ENCODE results near the gene UCK1. TPM values are rescaled to one million over a fixed set of nuclear protein-coding genes. Genes with fewer than 3 reads are reported as not detected.
"Not testable (repeated sequence)": the region's sequence is repeated elsewhere in the genome, so short reads cannot be mapped to it uniquely, and the experiment has no call there.

The UCK1 gene
- total RNA-seq, 1 donor from 2014 or later = 23.0 TPM

DNA sequence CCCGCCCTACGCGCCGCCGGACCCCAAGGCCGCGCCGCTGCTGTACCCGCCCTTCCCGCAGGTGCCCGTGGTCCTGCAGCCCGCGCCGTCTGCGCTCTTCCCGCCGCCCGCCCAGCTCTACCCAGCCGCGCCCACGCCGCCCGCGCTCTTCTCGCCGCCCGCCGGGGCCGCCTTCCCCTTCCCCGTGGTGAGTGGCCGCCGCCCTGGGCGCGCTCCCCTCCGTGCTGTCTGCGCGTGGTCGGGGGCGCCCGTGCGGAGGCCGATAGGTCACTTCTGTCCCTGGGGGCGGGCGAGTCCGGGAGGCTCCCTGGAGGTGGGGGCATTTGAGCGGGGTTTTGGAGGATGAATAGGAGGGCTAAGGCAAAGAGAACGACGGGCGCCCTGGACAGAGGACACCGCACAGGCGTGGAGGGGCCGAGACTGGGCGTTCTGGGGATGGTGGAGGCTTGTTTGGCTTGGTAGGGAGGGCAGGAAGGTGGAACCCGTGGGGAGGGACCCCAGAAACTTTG lies 23.8 kb upstream of the UCK1 start:
- intact Hi-C loops (cut with micrococcal nuclease) = no loop called here

DNA sequence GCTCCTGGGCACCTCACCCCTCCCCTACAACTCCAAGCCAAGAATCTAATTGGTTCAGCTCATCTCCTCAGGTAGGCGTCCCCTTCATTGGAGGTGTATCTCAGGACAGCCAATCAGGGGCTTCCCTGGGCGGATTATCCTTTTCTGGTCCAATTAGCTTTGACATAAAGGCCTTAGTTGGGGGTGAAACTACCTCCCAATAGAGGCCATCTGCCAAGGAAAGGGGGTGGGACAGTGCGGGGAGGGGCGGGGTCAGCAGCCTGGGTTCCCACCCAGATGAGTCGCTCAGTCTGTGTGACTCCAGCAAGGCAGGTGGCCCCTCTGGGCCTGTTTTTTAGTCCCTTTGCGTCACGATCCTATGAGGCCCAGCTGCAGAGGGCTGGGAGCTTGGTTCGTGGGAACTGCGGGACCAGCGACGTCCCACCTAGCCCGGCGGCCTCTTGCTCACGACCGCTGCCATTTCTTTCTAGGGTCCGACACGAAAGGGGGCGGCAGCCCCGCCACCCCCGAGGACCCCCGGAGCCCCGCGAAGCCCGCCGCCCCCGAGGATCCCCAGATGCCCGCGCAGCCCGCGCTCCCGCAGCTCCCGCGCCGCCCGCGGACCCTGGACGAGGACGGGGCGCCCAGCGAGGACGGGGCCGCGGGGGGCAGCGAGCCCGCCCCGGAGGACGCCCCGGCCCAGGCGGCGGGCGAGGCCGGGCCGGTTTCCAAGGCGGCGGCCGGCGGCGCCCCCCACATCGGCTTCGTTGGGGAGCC lies 23.2 kb upstream of the UCK1 start:
- intact Hi-C loops (cut with micrococcal nuclease) = no loop called here

DNA sequence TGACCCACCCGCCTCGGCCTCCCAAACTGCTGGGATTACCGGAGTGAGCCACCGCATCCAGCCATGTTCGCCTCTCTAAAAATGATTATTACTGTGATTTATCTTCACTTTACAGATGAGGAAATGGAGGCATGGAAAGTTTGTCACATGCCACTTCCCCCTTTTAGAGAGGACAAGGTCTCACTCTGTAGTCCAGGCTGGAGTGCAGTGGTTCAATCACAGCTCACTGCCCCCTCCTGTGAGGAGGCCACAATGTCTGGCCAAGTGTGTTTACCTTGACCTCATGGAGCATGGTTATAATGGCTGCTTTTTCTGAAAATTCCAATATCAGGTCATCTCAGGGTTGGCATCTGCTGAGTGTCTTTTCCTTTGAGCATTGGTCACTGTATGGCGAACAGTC lies 21.0 kb upstream of the UCK1 start:
- intact Hi-C loops (cut with micrococcal nuclease) = no loop called here

DNA sequence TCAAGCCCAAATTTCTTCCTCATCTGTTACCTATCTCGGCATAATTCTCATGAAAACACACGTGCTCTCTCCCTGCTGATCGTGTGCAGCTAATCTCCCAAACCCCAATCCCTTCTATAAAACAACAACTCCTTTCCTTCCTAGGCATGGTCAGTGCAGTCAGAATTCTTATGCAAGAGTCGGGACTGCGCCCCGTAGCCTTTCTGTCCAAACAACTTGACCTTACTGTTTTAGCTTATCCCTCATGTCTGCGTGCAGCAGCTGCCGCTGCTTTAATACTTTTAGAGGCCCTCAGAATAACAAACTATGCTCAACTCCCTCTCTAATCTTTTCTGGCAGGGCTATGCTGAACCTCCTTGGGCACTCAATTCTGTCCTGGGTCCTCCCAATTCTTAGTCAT lies 19.4 kb upstream of the UCK1 start:
- intact Hi-C loops (cut with micrococcal nuclease) = not testable (repeated sequence)

DNA sequence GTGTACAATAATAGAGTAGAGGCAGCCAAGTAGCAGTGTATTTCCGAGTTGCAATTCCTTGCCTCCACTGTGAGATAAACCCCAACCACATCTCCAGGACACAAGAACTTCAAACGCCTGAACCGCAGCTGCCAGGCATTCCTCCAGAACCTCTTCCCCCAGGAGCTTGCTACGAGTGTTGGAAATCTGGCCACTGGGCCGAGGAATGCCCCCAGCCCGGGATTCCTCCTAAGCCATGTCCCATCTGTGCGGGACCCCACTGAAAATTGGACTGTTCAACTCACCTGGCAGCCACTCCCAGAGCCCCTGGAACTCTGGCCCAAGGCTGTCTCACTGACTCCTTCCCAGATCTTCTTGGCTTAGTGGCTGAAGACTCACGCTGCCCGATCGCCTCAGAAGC lies 18.1 kb upstream of the UCK1 start:
- intact Hi-C loops (cut with micrococcal nuclease) = not testable (repeated sequence)

DNA sequence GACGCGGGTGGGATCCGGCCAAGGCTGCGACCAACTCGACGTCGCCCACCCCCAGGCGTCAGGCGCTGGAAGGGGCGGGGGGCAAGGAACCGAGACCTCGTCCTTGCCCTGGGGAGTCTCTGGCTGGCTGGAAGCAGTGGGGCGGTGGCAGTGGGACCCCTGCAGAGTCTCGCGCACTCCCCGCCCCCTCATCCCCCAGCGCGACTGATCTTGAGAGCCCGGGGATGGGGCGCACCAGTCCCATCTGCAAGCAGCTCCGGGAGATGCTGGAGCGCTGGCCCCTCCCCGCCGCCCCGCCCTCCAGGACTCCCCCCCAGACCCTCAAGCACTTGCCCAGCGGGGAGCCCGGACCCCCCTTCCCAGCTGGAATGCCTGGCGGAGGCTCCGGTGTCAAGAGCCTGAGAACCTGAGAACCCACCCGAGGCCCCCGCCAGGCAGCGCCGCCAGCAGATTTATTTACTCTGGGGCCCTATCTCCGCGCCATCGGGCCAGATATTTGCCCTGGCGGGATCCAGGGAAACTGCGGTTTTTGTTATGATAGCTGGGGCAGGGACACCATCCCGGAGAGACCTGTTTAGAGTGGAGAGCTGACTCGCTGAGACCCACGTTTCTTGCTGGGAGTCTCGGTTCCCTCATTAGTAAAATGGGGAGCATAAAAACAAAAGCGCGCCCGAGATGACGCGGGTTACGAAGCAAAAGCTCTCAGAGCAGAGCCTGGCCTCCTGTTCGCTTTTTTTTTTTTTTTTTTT lies 15.4 kb upstream of the UCK1 start:
- intact Hi-C loops (cut with micrococcal nuclease) = no loop called here

DNA sequence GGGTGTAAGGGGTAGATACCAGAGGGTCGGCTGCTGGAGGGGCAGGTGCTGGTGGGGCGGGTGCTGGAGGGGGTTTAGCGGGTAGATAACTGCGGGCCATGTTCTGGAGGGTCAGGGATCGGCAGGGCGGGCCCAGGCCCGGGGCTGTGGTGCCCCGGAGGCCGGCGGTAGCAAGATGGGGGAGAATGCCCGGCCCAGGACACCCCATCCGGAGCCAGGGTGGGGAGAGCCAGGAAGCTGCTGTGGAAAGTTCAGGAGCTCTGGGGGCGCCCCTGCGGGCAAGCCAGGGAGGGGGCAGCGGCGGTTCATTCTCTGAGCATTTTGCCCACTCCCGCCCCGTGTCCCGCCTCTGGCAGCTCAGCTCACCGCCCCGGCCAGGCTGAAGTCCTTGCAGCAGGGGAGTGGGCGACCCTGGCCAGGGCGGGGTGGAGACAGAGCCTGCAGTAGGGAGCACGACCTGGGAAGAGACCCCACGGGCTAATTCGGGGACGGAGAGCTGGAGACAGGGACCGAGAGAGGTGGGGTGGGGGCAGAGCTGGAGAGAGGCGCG lies 14.8 kb upstream of the UCK1 start:
- intact Hi-C loops (cut with micrococcal nuclease) = no loop called here

DNA sequence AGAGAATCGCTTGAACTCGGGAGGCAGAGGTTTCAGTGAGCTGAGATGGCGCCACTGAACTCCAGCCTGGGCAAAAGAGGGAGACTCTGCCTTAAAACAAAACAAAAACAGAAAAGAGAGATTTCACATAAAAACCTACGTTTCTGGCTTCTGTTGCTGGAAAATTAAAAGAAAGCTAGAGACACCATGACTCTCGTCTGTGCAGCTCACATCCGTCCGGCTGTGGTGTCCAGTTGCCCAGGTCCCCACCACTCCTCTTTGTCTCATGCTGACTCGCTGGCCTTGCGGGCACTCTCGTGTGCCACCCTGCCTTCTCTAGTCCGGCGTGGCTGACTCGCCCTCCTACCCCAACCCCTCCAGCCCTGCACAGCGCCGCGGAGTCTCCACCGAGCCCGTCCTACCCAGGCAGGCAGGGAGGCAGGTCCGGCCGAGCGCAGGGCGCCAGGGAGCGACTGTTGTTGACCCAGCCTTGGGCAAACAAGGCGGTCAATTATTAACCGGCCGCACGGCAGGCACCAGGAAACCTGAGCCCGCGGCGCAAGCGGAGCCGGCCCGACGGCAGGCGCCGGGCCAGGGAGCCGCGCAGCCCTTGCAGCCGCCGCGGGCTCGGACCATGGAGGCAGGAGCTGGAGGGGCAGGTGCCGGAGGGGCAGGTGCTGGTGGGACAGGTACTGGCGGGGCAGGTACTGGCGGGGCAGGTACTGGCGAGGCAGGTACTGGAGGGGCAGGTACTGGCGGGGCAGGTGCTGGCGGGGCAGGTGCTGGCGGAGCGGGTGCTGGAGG lies 14.1 kb upstream of the UCK1 start, which contains the start of gene PRRT1B:
Gene PRRT1B (plus strand): TSS at position 521 of the 783 bp plus-strand sequence. CDS start 93 bp downstream, at position 614.
- intact Hi-C loops (cut with micrococcal nuclease) = no loop called here

DNA sequence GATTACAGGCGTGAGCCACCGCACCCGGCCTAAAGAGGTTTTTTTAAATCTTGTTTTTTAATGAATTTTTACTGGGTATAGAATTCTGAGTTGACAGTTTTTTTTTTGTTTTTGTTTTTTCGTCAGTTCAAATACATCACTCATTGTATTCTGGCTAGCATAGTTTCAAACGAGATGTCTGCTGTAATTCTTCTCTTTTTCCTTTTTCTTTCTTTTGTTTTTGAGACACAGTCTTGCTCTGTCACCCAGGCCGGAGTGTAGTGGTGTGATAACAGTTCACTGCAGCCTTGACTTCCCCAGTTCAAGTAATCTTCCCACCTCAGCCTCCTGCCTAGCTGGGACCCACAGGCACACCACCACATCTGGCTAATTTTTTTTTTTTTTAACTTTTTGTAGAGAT lies 12.1 kb upstream of the UCK1 start:
- intact Hi-C loops (cut with micrococcal nuclease) = no loop called here

DNA sequence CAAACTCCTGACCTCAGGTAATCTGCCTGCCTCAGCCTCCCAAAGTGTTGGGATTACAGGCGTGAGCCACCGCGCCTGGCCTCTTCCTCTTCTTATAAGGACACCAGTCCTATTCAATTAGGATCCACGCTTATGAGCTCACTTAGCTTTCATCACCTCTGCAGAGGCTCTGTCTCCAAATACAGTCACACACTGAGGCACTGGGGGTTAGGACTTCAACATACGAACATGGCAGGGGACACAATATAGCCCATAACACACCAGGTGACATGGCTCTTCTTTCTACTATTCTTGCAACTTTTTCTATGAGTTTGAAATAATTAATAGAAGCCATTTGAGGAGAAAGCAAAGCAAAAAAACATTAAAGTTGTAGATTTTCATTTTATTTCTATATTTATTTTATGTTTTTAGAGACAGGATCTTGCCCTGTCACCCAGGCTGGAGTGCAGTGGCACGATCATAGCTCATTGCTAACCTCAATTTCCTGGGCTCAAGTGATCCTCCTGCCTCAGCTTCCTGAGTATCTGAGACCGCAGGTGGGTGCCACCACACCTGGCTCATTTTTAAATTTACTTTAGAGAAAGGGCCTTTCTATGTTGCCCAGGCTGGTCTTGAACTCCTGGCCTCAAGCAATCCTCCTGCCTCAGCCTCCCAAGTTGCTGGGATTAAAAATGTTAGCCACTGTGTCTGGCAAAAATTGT lies 8.3 kb upstream of the UCK1 start:
- intact Hi-C loops (cut with micrococcal nuclease) = no loop called here

DNA sequence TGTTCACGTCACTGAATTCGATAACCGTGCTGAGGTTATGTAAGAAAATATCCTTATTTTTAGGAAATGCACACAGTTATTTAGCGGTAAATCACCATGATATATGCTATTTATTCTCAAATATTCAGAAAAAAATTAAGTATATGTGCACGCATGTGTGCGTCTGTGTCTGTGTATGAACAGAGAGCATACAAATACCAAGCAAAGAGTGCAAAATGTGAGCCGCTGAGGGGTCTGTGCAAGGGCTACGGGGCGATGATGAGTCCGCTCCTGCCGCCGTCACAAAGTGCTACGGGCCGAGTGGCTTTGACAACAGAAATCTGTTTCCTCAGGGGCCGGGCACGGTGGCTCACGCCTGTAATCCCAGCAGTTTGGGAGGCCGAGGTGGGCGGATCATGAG lies 6.9 kb upstream of the UCK1 start:
- intact Hi-C loops (cut with micrococcal nuclease) = no loop called here

DNA sequence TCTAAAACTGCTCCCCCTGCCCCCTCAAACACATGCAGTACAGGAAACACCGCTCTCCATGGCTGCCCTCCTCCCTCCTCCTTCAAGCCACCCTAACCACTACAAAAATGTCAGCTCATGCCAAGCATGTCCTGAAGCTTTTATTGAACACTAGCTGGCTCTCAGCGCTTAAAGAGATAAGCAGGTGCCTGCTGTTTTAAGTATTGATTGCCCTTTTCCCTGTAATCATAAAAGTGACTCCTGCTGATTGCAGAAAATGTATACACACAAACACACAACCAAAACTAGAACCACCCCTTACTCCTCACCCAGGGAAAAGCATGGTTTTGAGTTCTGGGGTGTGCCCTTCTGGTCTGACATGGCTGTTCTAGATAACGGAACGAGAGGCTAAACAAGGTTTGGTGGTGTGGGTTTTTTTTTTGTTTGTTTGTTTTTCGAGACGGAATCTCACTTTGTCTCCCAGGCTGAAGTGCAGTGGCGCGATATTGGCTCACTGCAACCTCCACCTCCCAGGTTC lies 3.7 kb upstream of the UCK1 start:
- intact Hi-C loops (cut with micrococcal nuclease) = no loop called here

DNA sequence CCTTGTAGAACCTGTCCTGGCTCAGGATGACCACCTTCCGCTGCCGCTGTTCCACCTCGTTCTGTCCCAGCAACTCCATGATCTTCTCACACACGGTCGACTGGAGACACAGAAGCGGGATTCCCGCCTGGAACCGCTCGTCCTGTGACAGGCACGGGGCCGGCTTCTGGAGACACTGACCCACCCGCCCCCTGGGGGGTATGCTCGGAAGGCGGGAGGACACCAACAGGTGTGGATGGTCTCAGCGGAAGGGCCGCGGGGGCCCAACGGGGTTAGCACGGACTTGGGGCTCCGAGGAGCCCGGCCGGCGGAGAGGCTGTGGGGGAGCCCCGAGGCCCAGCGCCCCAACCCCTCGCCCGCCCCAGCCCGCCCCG lies 530 bp downstream of the UCK1 start:
- intact Hi-C loops (cut with micrococcal nuclease) = loop anchor here (2.0 kb wide), 1 partner anchor 406 kb away; the partner anchor contains the start of gene NUP214

DNA sequence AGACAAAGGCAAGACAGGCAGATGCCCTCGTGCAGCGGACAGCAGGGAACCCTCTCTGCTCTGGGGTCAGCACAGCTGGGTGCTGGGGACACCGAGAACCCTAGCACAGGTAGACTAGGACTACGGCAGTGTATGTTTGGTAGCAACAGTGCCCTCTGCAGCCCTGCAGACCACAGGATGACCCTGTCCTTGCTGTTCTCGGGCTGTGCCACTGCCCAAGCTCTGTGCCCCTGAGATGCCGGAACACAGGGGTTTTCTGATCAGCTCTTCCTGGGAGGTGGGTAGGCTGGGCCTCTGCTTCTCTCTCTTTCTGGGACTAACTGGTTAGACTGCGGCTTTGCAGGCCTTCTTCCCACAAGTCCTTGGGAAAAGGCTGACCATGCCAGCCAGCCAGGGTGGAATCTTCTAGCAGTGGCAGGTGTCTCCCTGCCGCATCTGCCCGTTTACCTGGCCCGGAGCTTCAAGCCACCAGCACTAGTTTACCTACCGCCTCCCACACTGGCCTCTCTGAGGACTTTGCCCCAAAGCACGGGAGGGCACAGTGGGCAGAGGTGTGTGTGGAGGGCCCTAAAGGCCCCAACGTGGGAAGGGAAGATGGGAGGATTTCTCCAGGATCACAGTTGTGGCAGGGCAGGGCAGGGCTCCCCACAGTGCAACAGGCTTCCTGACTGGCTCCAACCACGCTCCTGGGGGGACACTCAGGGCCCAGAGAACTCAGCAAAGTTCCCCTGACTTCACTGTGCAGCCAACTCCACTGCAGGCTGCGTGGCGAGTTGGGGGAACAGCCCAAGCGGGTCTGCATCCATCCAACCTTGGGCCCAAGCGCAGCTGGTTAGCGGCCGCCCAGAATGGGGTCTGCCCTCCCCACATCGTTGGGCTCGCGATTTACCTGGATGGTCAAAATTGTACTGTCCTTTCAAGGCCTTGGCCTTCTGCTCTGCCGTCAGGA lies 1.2 kb downstream of the UCK1 start:
- intact Hi-C loops (cut with micrococcal nuclease) = loop anchor here (2.0 kb wide), 1 partner anchor 405 kb away; the partner anchor contains the start of gene NUP214

DNA sequence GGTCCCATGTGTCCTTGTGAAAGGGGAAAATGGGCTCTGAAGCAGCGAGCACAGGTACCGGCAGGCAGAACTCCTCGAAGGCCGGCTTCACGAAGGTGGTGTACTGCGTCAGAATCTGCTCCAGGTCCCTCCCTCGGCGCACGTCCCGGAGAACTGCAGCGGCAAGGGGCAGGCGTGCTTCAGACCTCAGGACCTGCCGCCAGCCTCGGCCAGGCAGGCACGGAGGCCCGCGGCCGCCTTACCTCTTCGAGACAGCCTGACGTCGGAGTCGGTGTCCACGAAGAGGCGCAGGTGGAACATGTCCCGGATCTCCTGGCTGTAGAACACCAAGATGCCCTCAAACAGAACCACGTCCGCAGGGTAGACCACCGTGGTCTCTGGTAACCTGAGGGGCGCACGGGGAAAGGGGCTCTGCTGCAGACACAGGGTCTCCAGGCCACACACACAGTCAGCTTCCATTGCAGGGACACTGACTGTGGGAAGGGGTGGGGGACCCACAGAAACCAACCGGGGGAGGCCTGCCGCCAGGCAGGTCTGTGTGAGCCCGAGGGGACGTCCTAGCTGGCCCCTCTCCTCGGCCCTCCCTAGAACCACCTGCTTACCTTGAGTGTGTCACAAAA lies 2.1 kb downstream of the UCK1 start:
- intact Hi-C loops (cut with micrococcal nuclease) = no loop called here

DNA sequence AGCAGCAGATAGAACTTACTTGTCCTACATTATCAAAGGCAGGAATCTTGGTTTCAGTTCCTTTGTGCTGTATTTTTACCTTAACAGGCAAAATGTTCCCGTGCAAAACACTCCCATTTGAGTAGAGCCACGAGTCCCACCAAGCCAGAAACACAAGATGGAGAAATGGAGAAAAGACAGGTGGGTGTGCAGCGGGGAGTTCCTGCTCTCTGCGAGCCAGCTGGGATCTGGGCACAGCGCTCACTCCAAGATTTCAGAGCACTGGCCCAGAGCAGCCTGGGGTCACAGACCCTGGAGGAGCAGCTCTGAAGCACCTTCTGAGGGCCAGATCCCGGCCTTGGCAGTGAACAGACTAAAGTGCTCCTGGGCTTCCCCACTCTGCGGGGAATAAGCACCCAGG lies 2.9 kb downstream of the UCK1 start:
- intact Hi-C loops (cut with micrococcal nuclease) = no loop called here

DNA sequence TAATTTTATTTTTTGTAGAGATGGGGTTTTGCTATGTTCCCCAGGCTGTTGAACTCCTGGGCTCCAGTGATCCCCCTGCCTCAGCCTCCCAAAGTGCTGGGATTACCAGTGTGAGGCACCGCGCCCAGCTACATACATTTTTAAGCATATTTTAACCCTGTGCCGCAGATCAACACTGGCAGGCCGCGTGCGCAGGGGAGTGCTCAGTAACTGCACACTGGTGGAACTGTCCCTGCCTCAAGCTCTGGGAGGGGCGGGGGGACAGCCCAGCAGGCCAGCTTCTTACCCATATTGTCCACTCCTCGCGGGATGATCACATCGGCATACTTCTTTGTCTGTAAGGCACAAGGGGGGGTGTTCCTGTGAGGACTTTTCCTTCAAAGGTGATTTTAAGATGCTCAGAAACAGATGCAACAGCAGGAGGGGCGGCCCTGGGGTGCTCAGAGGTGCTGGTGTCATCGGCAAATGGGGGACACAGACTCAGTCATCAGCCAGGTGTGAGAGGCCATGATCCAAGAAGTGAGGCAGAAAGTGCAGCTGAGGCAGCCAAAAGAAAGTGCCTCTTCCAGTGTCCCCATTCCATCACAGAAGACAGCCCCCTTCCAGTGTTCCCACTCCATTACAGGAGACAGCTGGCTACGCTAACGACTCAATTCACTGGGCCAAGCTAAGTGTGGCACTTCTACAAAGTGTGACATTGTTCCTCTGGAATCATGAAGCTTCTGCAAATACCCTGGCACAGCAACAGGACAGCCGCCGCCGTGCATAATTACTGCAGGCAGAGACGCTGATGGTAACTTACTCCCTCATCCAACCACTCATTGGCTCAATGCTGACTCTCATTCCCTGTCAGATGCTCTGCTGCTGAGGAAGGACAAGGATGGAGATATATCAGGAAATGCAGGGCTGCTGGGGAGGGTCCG lies 5.2 kb downstream of the UCK1 start:
- intact Hi-C loops (cut with micrococcal nuclease) = no loop called here

Data from T-helper 1 cell treated with Interleukin-12 subunit alpha and Interleukin-12 subunit beta and Interleukin-4 antibody, amounts not matched to agents 30 ng/mL and 1 ng/mL, for 36 hours (primary cell).